Measurements from ENCODE around the gene ANKRD60.

Gene ANKRD60

GRCh38 chr20:58199469-58199868 lies 29.0 kb downstream of the ANKRD60 start:
- Mint-ChIP-seq H3K27me3 (no peaks in the 10 kb centered on the region), H3K4me3 (no peak overlapping the region), H3K27ac (no peak overlapping the region), H3K9me3 (no peaks in the 10 kb centered on the region), H3K4me1 (ENCODE audit: low read depth) (no peaks in the 10 kb centered on the region), H3K36me3 (ENCODE audit: low read depth) (no peaks in the 10 kb centered on the region)
- DNase-seq, result no peak

GRCh38 chr20:58198901-58199355 lies 29.5 kb downstream of the ANKRD60 start:
- no peak overlapping the region for H3K27ac Mint-ChIP-seq
- no peak for DNase-seq
- H3K9me3 Mint-ChIP-seq, result no peaks in the 10 kb centered on the region
- H3K4me1 Mint-ChIP-seq (ENCODE audit: low read depth), result no peaks in the 10 kb centered on the region
- H3K36me3 Mint-ChIP-seq (ENCODE audit: low read depth), result no peaks in the 10 kb centered on the region
- no peak overlapping the region for H3K4me3 Mint-ChIP-seq
- H3K27me3 Mint-ChIP-seq, result no peaks in the 10 kb centered on the region

- no peak overlapping the region for H3K27ac Mint-ChIP-seq
- no peak for DNase-seq
- H3K27me3 Mint-ChIP-seq, result no peaks in the 10 kb centered on the region
- no peaks in the 10 kb centered on the region for H3K36me3 Mint-ChIP-seq (ENCODE audit: low read depth)
- no peaks in the 10 kb centered on the region for H3K9me3 Mint-ChIP-seq
- no peaks in the 10 kb centered on the region for H3K4me1 Mint-ChIP-seq (ENCODE audit: low read depth)
- H3K4me3 Mint-ChIP-seq, result no peak overlapping the region
These were observed 30.1 kb downstream of the ANKRD60 start for GRCh38 chr20:58198384-58198783.

- Mint-ChIP-seq H3K36me3 (ENCODE audit: low read depth) (no peaks in the 10 kb centered on the region), H3K4me1 (ENCODE audit: low read depth) (no peaks in the 10 kb centered on the region), H3K27me3 (peaks cover 7% of the 10 kb centered on the region), H3K27ac (no peak overlapping the region), H3K9me3 (no peaks in the 10 kb centered on the region), H3K4me3 (no peak overlapping the region)
- no peak for DNase-seq
These were observed 31.3 kb downstream of the ANKRD60 start for GRCh38 chr20:58197185-58197469.

- H3K9me3 Mint-ChIP-seq, result no peaks in the 10 kb centered on the region
- no peaks in the 10 kb centered on the region for H3K36me3 Mint-ChIP-seq (ENCODE audit: low read depth)
These were observed 31.9 kb downstream of the ANKRD60 start for GRCh38 chr20:58196402-58197184.

GRCh38 chr20:58195047-58195446 lies 33.4 kb downstream of the ANKRD60 start:
- no peak for DNase-seq
- Mint-ChIP-seq H3K36me3 (ENCODE audit: low read depth) (no peaks in the 10 kb centered on the region), H3K27me3 (peaks cover 9% of the 10 kb centered on the region), H3K27ac (no peak overlapping the region), H3K4me3 (no peak overlapping the region), H3K4me1 (ENCODE audit: low read depth) (no peaks in the 10 kb centered on the region), H3K9me3 (no peaks in the 10 kb centered on the region)

More at GRCh38 chr20:58196402-58197184, 31.9 kb downstream of the ANKRD60 start:
- H3K27me3 Mint-ChIP-seq, result peaks cover 9% of the 10 kb centered on the region
- DNase-seq, result no peak
- H3K4me3 Mint-ChIP-seq, result no peak overlapping the region
- no peaks in the 10 kb centered on the region for H3K4me1 Mint-ChIP-seq (ENCODE audit: low read depth)
- H3K27ac Mint-ChIP-seq, result no peak overlapping the region

- DNase-seq, result no peak
- Mint-ChIP-seq H3K27ac (no peak overlapping the region), H3K9me3 (no peaks in the 10 kb centered on the region), H3K4me3 (no peak overlapping the region), H3K4me1 (ENCODE audit: low read depth) (no peaks in the 10 kb centered on the region), H3K36me3 (ENCODE audit: low read depth) (no peaks in the 10 kb centered on the region), H3K27me3 (peaks cover 9% of the 10 kb centered on the region)
These were observed 34.2 kb downstream of the ANKRD60 start for GRCh38 chr20:58194175-58194791.

GRCh38 chr20:58192567-58192966 lies 35.9 kb downstream of the ANKRD60 start:
- H3K27ac Mint-ChIP-seq, result no peak overlapping the region
- peaks cover 17% of the 10 kb centered on the region for H3K27me3 Mint-ChIP-seq
- no peak overlapping the region for H3K4me3 Mint-ChIP-seq
- H3K36me3 Mint-ChIP-seq (ENCODE audit: low read depth), result no peaks in the 10 kb centered on the region
- H3K4me1 Mint-ChIP-seq (ENCODE audit: low read depth), result no peaks in the 10 kb centered on the region
- DNase-seq, result peak; percentile 56
- H3K9me3 Mint-ChIP-seq, result no peaks in the 10 kb centered on the region

- Mint-ChIP-seq H3K27me3 (peaks cover 22% of the 10 kb centered on the region), H3K36me3 (ENCODE audit: low read depth) (no peaks in the 10 kb centered on the region)
These were observed 36.4 kb downstream of the ANKRD60 start for GRCh38 chr20:58192065-58192464.

GRCh38 chr20:58188527-58188926 lies 39.9 kb downstream of the ANKRD60 start:
- H3K27ac Mint-ChIP-seq, result no peak overlapping the region
- no peaks in the 10 kb centered on the region for H3K9me3 Mint-ChIP-seq
- H3K36me3 Mint-ChIP-seq (ENCODE audit: low read depth), result no peaks in the 10 kb centered on the region
- H3K4me3 Mint-ChIP-seq, result no peak overlapping the region
- DNase-seq, result no peak
- H3K27me3 Mint-ChIP-seq, result peaks cover 30% of the 10 kb centered on the region
- no peaks in the 10 kb centered on the region for H3K4me1 Mint-ChIP-seq (ENCODE audit: low read depth)

More at GRCh38 chr20:58192065-58192464, 36.4 kb downstream of the ANKRD60 start:
- Mint-ChIP-seq H3K4me1 (ENCODE audit: low read depth) (no peaks in the 10 kb centered on the region), H3K4me3 (no peak overlapping the region), H3K9me3 (no peaks in the 10 kb centered on the region), H3K27ac (no peak overlapping the region)
- DNase-seq, result no peak

- Mint-ChIP-seq H3K4me3 (no peak overlapping the region), H3K27me3 (peaks cover 43% of the 10 kb centered on the region), H3K36me3 (ENCODE audit: low read depth) (no peaks in the 10 kb centered on the region), H3K4me1 (ENCODE audit: low read depth) (no peaks in the 10 kb centered on the region), H3K27ac (no peak overlapping the region), H3K9me3 (no peaks in the 10 kb centered on the region)
- no peak for DNase-seq
These were observed 43.5 kb downstream of the ANKRD60 start for GRCh38 chr20:58184984-58185383.

GRCh38 chr20:58184063-58184462 lies 44.4 kb downstream of the ANKRD60 start:
- Mint-ChIP-seq H3K9me3 (no peaks in the 10 kb centered on the region), H3K4me1 (ENCODE audit: low read depth) (peaks cover 4% of the 10 kb centered on the region), H3K4me3 (no peak overlapping the region)

GRCh38 chr20:58182521-58183140 lies 45.8 kb downstream of the ANKRD60 start:
- Mint-ChIP-seq H3K27ac (no peak overlapping the region), H3K27me3 (peaks cover 47% of the 10 kb centered on the region), H3K9me3 (no peaks in the 10 kb centered on the region), H3K4me1 (ENCODE audit: low read depth) (peaks cover 4% of the 10 kb centered on the region), H3K36me3 (ENCODE audit: low read depth) (no peaks in the 10 kb centered on the region), H3K4me3 (no peak overlapping the region)
- DNase-seq, result no peak

More at GRCh38 chr20:58184063-58184462, 44.4 kb downstream of the ANKRD60 start:
- no peak for DNase-seq
- Mint-ChIP-seq H3K36me3 (ENCODE audit: low read depth) (no peaks in the 10 kb centered on the region), H3K27ac (no peak overlapping the region), H3K27me3 (peaks cover 47% of the 10 kb centered on the region)

- Mint-ChIP-seq H3K4me1 (ENCODE audit: low read depth) (peaks cover 8% of the 10 kb centered on the region), H3K27ac (no peak overlapping the region), H3K9me3 (no peaks in the 10 kb centered on the region), H3K36me3 (ENCODE audit: low read depth) (no peaks in the 10 kb centered on the region), H3K4me3 (peak overlapping the region; percentile 31), H3K27me3 (peaks cover 47% of the 10 kb centered on the region)
- DNase-seq, result peak; percentile 85
These were observed 48.9 kb downstream of the ANKRD60 start for GRCh38 chr20:58179432-58180099.

- Mint-ChIP-seq H3K4me3 (peak overlapping the region; percentile 31), H3K36me3 (ENCODE audit: low read depth) (no peaks in the 10 kb centered on the region), H3K4me1 (ENCODE audit: low read depth) (peaks cover 12% of the 10 kb centered on the region), H3K27ac (no peak overlapping the region), H3K9me3 (no peaks in the 10 kb centered on the region), H3K27me3 (peaks cover 47% of the 10 kb centered on the region)
- DNase-seq, result no peak
These were observed 49.4 kb downstream of the ANKRD60 start for GRCh38 chr20:58179083-58179431.

Measured in activated T-cell treated with anti-CD3 and anti-CD28 coated beads, Interleukin-2, amount 50 U/mL, for 24 hours (primary cell).